Activated CD4-positive, alpha-beta T cell treated with anti-CD3 and anti-CD28 coated beads, Interleukin-2, amount 50 U/mL, for 1 hour (primary cell): Measurements from ENCODE around the gene SNAPC4.

ENCODE experiments used
- DNase-seq: peaks from one replicate; pipeline ENCODE4 v3.0.0-alpha.2; 2020

SNAPC4 gene

DNA sequence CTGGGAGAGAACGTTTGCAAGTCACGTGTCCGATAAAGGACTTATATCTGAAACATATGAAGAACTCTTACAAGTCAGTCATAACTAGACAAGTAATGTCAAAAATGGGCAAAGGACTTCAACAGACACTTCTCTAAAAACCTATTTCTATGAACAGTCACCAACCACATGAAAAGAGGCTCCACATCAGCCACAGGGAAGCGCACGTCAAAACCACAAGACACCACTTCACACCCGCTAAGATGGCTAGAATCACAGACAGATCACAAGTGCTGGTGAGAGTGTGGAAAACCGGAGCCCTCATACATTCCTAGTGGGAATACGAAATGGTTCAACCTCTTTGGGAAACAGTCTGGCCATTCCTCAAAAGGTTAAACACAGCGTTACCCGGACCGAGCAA, 15.0 kb downstream of the SNAPC4 start:
- DNase-seq, result peak; percentile 27

DNA sequence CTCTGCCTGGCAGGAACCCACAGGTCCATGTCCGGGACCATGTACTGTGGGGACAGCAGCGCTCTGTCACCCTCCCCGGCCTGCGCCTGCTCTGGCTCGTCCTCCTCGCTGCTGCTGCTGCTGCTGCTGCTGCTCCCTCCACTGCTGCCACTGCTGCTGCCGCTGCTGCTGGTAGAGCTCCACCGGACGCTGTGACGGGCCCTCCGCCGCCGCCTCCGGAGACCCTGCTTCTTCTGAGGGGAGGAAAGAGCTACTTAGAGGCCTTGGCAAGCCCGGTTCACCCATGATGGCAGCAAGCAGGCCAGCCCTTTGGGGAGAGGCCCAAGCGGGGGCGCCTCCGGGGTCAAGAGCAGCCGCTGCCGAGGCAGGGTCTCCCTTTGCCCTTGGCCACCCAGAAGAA, 16.5 kb downstream of the SNAPC4 start:
- no peak for DNase-seq

DNA sequence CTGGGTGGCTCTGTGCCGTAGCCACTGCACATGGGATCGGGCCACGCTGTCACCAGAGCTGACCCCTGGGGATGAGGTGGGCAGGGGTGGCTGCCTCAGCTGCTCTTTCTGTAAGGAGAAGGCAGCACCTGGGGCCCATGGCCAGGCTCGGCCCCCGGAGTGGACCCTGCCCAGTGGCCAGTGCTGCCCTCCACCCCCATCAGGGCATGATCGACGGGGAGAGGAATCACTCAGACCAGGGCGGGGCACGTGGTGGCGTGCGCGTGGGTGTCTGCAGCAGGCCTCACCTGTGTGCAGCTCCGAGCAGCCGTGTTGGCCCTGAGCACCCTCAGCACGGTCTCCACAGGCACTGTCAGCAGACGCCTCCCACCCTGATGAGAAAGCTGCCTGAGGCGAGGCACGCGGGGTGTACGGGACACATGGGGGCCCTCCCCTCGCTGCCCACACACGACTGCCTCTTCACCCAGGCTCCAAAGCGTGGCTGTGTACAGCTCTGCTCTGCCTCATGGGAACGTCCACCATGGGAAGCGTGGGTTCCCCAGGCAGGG, 17.9 kb downstream of the SNAPC4 start:
- no peak for DNase-seq

DNA sequence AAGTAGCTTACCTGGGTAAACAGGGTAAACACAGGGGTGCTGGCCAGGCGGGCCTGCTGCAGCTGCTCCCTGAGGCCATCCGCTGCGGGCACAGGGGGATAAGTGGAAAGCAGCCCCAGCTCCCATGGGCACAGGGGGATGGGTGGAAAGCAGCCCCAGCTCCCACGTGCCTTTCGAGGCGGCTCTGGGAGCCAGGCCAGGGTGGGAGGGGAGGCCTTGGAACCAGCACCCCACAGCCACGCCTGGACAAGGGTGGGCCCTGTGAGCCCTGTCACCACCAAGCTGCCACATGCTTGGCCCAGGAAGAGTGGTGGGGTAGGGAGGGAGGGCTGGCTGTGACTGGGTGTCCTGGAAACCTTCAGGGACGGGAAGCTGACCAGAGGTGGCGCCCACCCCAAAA, 18.7 kb downstream of the SNAPC4 start:
- no peak for DNase-seq

DNA sequence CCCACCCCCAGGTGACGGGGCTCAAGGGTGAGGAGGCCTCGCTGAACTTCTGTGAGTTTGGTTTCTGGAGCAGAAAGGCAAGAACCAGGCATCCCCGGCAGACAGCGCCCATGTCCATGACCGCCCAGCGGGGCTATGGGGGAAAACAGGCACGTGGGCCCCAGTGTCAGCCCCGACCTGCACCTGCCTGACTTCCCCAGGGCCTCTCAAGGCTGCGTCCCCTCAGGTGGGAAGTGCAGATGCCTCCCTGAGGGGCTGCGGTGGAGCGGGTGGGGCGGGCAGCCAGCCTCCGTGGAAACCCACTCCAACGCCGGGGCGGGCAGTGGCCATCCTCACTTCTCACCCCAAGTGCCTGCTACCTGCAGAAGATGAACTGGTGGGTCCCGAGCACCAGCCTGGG, 19.6 kb downstream of the SNAPC4 start:
- DNase-seq, result no peak

DNA sequence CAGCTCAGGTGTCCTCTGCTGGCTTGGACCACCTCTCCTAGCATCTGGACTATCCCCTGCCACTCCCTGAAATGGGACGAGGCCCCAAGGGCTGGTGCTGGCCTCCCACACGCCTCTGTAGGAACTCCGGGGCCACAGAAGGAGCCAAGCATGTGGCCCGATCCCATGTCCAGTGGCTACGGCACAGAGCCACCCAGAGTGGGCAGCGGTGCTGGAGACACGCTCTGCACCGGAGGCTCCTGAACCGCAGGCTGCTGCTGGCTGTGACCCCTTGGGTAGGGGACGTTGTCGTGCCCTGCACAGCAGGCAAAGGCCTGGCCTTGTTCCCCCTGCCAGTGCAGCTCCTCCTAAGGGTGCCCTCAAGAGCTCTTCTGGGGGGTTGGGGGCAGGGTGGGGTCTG, 20.1 kb downstream of the SNAPC4 start:
- DNase-seq, result no peak

DNA sequence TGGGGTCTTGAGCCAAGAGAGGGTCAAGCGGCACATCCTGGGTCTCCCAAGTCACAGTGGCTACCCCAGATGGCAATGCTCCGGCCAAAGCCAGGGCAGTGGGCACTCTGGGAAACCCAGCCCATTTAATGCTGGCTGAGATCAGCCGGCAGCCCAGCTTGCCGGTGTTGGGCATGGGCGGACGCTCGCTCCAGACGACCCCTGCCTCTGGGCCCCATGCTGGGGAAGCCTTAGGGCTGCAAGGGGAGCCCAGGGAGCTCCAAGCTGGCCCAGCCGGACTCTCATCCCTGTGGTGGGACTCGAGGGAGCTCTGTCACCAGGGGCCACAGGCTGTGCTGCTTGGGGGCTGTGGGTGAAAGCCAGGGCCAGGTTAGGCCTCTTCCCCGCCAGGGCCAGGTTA, 20.6 kb downstream of the SNAPC4 start:
- no peak for DNase-seq

DNA sequence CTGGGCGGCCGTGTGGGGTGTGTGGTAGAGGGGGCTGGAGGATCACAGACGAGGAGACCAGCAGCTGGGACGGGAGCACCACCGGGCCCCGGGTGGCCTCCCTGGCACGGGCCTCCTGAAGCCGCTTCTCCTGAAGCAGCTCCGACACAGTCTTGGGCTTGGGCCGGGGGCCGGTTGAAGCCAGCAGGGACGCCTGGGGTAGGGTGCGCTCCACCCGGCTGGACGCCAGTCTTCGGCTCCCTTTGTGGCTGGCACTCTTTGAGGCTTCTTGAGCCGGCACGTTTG, 21.0 kb downstream of the SNAPC4 start:
- no peak for DNase-seq

DNA sequence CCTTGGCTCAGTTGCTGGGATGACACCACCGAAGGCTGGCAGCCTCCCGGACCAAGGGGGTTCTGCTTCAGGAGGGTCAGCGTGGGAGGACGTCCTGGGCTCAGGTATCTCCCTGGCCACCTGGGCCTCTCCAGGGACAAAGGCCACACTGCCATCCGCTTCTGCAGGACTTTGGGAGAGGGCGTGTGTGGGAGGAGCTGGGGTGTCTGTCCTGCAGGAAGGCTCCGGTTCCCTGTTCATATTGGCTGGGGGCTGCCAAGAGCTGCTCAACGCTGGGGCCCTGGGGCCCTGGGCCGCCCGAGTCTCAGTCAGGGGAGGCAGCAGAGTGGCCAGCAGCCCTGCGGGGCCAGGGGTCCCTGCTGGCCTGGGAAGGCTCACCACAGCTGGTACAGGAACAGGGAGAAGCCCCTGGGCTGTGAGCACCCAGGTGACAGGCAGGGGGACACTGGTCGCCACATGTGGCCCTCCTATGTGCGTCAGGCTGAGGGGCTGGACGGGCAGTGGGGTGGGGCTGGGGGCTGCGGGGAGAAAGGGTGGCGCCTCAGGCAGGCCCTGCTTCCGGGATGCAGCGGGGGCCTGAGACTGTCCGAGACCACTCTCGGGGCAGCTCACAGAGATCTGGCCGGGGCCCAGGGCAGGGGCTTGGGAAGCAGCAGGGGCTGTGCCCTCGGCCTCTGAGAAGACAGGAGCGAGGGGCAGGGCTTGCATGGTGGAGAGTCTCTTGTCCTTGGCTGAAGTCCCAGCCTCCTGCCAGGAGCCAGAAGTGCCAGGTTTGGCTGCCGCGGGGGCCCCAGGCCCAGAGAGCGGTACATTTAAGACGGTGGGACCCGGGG, 21.6 kb downstream of the SNAPC4 start:
- no peak for DNase-seq

DNA sequence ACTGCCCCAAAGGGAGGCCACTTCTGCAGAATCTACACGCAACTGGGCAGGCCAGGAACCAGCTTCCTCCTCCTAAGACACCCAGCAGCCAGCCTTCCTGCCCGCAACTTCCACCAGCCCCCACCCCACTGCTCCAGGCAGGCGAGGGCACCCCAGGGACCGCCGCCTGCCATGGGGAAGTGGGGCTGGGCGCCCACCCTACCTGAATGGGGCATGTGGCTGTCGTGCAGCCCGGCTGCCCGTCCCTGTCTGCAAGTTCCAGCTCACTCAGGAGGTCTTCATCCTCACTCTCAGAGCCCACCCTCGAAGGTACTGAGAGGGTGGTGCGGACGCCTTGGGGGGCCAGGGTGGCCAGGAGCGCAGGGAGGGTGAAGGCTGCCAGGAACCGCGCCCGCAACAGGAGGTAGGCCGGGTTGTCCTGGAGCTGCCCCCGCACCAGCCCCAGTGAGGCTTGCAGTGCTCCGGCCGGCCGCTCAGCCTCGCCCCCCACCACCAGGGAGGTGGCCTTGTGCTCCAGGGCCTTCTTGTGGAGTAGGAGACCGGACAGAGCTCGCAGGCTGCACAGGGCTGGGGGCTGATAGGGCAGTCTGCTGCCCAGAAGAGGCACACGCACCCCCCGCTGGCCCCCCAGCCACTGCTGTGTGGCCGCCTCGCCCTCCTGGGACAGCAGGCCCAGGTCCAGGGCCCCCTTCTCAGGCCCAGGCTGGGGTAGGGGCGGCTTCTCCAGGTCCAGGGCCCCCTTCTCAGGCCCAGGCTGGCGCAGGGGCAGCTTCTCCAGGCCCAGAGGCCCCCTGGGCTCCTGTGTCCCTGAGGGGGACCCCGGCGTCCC, 22.4 kb downstream of the SNAPC4 start:
- no peak for DNase-seq

DNA sequence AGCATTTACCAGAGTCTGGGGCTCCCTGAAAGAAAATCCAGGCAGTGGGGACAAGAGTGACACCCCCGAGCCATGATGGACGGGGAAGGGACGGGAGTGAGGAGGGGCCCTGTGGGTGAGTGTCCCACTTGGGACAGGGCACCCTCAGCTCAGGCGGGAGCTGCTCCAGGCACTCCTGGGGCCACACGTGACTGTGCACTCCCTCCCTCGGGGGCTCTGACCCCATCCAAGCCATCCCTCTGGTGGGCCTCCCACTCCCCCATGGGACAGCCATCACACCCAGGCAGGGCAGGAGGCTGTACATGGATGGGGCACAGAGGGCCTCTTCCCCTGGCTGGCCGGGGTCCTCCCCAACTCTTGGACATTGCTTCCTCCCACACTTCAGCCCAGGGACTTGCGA, 23.5 kb downstream of the SNAPC4 start:
- DNase-seq, result no peak

DNA sequence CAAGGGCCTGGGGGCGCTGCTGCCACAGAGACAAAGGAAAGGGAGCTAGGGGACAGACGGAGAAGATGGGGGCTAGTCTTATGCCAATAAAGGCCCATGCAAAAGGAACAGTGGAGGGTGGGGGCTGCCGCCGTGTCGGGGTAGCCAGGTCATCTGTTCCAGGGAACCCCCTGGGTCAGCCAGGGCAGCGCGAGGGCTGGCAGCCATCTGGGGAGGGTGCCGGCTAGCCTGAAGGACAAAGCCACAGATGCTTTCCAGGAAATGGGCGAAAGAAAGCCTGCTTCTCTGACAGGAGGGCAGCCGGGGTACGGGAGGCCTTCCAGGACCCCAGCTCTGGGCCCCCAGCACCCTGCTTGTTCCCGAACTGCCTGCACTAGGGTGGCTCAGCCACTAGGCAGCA, 24.9 kb downstream of the SNAPC4 start:
- DNase-seq, result no peak

DNA sequence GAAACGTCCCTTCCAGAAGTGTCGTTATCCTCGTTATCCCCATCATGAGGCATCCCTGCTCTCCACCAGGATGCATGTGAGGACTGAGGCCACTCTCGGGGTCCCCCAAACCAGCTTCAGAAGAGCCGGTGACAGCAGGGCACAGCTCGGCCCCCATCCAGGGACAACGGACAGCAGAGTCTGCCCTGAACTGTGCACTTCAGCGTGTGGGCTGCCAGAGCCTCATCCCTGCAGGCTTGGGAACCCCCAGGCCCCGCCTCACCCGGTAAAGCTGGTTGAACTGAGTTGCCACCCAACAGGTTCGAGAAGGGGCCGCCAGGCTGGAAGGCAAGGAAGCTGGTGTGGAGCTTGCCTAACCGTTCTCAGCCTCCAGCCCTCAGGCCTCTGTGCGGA, 25.8 kb downstream of the SNAPC4 start:
- no peak for DNase-seq

DNA sequence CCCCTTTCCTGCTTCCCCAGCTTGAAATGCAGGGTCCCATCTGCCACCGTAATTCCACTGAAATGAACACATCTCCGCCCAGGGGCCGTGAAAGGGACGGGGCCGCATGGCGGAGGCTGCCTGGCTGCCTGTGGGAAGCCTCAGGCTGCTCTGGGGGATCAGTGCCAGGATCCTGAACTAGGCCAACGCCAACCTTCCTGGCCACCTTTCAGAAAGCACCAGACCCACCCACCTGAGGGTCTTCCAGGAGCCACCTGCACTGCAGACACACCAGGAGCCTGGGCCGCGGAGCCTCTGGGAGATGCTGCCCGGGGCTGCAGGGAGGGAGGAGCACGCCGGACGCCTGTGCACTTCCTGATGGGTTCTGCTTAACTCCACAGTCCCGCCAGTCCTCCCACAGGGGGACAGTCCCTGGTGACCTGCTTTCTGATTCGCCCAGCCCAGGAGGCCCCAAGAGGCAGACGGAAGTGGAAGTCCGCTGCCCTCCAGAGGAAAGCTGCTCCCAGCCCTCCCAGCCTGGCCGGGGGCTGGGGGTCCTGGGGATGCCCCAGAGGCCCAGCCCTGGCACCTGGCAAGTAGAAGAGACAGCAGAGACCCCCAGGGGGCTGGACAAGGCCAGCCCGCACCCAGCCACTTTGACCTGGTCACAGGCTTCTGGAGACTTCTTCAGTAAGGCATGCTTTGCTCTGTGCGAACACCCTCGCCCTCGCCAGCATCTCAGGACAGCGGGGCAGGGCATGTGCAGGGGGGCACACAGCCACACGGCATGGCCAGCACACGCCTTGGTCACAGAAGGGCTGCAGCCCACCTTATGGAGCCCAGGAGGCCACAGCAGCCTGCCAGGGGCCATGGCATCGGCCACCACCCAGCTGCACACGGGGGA, 26.4 kb downstream of the SNAPC4 start, which contains the start of gene CARD9:
TSS of gene CARD9 (minus strand) at position 370 of the 883 bp plus-strand sequence. CDS start 1,591 bp downstream, outside the sequence.
- DNase-seq, result no peak

DNA sequence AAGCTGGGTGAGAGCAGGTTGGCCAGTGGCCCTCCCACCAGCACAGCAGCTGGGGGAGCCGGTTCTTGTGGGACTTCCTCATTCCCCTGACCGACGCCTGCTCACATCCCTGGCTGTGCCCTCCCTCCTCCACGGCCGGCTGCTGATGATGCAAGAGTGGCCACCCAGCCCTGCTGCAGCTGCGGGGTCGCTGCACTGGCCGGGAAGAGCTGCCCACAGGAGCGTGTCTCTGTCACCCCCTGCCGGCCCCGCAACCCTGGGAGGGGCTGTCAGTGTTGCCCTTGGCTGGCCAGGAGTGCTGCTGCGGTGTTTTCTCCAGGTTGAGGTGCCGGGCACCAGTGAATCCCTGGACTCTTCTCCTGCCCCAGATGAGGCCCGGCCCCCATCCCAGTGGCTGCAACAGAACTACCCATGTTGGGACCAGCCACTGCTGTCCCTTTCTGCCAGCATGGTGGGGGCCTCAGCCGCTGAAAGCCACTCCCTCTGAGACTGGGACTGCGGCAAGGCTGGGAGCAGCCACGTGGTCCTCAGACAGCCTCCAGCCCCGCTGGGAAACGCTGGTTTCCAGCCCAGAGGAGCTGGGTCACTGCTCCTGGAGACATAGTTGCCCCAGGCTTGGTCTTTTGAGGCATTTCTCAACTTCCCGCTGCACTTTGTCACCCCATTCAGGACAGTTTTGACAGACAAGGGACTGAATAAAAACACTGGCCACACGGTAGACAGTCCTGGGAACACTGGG, 27.2 kb downstream of the SNAPC4 start:
- no peak for DNase-seq

DNA sequence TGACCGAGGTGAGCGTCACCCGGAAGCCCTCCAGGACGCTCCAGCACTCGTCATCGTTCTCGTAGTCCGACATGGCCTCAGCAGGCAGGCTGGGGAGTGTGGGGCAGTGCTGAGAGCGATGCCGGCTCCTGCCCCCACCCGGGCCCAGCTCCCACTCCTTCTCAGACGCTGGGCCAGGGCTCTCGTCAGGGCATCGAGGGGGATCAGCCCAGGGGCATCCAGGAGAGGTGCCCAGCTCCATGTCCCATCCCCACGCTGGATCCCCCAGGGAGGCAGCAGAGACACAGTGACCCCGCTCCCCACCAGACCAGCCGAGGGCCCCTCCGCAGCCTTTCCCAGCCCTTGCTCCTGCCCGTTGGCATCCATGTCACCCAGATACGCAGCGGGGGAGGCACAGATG, 28.0 kb downstream of the SNAPC4 start:
- DNase-seq, result no peak

DNA sequence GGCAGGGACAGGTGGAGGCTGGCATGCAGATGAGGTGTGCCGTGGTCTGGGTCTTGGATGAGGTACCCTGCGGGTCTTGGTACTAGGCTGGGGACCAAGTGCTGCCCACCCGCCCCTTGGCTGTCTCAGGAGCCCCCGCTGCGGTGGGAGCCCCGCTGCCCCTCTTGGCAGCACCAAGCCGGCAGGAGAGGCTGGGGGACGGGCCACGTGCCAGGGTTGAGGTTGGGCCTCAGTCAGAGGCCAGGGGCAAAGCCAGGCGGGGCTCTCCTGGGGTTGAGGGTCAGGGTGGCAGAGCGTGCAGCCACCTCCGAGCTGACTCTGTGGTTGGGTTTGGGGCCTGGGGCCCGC, 28.5 kb downstream of the SNAPC4 start:
- DNase-seq, result no peak

DNA sequence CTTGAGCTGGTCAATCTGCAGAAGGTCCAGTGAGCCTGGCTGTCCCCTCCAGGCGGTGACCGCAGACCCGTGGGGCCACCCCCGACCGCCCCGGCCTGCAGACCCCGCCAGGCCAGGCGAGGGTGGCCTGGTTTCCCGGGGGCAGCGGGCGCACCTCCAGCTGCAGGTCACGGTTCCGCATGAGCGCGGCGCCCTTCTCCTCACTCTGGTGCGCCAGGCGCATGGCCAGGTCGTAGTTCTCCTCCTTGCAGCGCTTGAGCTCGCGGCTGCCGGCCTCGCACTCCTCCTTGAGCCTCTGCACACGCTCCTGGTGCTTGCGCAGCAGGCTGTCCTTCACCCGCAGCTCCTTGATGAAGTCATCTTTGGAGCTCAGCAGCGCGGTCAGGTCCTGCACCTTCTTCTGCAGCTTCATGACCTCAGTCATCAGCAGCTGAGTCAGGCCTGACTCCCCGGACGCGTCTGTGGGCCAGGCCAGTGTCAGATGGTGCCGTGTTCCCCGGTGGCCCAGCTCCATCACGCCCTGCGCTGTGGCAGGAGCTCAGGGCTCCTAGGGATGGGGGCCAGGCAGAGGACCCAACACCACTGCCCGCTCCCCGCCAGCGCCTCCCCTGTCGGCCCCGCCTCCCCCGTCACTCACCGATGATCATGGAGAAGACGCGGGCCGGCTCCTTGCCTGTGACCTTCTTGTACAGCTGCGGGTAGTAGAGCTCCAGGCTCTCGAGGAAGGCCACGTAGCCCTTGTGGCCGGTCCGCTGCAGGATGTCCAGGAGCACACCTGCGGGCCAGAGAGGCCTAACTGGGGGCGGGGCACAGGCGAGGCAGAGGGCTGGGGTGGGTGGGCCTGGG, 29.1 kb downstream of the SNAPC4 start:
- DNase-seq, result no peak

DNA sequence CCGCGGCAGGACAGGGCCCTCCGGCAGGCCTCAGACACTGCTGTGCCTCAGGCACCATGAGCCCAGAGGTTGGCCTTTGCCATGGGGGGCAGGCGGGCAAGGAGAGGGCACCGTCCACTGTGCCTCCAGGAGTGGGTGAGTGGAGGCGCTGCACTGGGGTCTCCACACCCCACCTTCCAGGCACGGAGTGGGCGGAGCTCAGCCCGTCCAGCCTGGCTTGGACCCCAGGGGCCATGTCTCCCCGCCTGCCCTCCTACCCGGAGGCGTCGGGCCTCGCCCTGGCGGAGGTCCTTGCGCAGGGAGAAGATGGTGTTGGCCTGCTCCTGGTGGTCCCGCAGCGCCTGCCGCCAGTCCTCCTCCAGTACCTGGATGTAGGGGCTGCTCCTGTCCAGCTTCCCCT, 29.9 kb downstream of the SNAPC4 start:
- DNase-seq, result no peak

DNA sequence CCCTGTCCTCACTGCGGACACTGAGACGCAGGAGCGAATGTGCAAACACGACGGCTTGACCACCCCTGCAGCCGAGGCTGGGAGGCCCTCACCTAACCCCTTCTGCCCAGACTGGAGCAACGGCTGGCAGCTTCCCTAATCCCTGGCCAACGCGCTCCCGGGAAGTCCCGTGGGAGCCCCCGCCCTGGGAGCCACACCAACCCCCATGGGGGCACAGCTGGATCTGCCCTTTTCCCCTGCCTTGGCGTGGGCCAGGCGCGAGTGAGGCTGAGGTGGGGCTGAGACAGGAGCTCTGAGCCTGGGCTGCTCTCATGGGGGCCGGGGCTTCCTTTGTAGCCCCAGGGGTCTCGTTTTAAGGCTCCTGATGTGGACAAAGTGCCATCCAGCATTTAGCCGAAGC, 31.8 kb downstream of the SNAPC4 start:
- no peak for DNase-seq
